Stimulated activated naive CD8-positive, alpha-beta T cell treated with anti-CD3 and anti-CD28 coated beads, Interleukin-15, amount 100 ng/mL, for 72 hours (primary cell): Measurements from ENCODE around the gene PANK4.
A peak's percentile ranks its signal among the peaks of the same experiment; 100 is the strongest.

Experiments used
- ATAC-seq: fragments of 150-1000 bp; cut with Tn5 transposase; 2 replicates; pipeline ENCODE4 v1.10.0; 2021; ENCODE audit warnings: mild to moderate bottlenecking, moderate library complexity
- DNase-seq, 2 donors: peaks; one replicate each; pipeline ENCODE4 v3.0.0; 2021 to 2022
- H3K27ac Mint-ChIP-seq, 2 donors: one replicate each; pipeline ENCODE4 v1.8.0; 2022; ENCODE audit warnings: mild to moderate bottlenecking in 2 of 2, mixed read lengths in 2 of 2, moderate library complexity in 2 of 2
- H3K27me3 Mint-ChIP-seq: one replicate; pipeline ENCODE4 v1.8.0; 2022; ENCODE audit warnings: mixed read lengths
- H3K4me1 Mint-ChIP-seq: one replicate; pipeline ENCODE4 v1.8.0; 2022; ENCODE audit warnings: mild to moderate bottlenecking, mixed read lengths
- H3K4me3 Mint-ChIP-seq, 2 donors: one replicate each; pipeline ENCODE4 v1.8.0; 2022; ENCODE audit warnings: mild to moderate bottlenecking in 2 of 2, mixed read lengths in 2 of 2, moderate library complexity in 1 of 2
- H3K9me3 Mint-ChIP-seq, 2 donors: one replicate each; pipeline ENCODE4 v1.8.0; 2022; ENCODE audit warnings: mixed read lengths in 2 of 2

PANK4 gene

GRCh38 chr1:2477791-2478499, 48.5 kb downstream of the PANK4 start:
- ATAC-seq (no peak), DNase-seq (no peak)
- H3K27ac Mint-ChIP-seq, result no peak overlapping the region
- H3K4me1 Mint-ChIP-seq, result no peaks in the 10 kb centered on the region
- no peaks in the 10 kb centered on the region for H3K27me3 Mint-ChIP-seq
- no peak overlapping the region for H3K4me3 Mint-ChIP-seq
- no peaks in the 10 kb centered on the region for H3K9me3 Mint-ChIP-seq

- Mint-ChIP-seq H3K27ac (no peak overlapping the region), H3K4me3 (no peak overlapping the region), H3K4me1 (no peaks in the 10 kb centered on the region), H3K27me3 (no peaks in the 10 kb centered on the region), H3K9me3 (no peaks in the 10 kb centered on the region)
- ATAC-seq (no peak), DNase-seq (no peak)
Measured at GRCh38 chr1:2477309-2477708, 49.1 kb downstream of the PANK4 start.

GRCh38 chr1:2476061-2476999, 50.1 kb downstream of the PANK4 start, which contains the start of gene PLCH2:
TSS of gene PLCH2 (plus strand) at chr1:2476289. CDS start at chr1:2476589, 300 bp downstream.
- Mint-ChIP-seq H3K27me3 (no peaks in the 10 kb centered on the region), H3K9me3 (no peaks in the 10 kb centered on the region)

GRCh38 chr1:2475571-2475970, 50.8 kb downstream of the PANK4 start:
- DNase-seq (no peak), ATAC-seq (no peak)
- Mint-ChIP-seq H3K4me3 (no peak overlapping the region), H3K4me1 (no peaks in the 10 kb centered on the region), H3K27ac (no peak overlapping the region), H3K27me3 (peaks cover 3% of the 10 kb centered on the region), H3K9me3 (no peaks in the 10 kb centered on the region)

More at GRCh38 chr1:2476061-2476999, 50.1 kb downstream of the PANK4 start, which contains the start of gene PLCH2:
- H3K4me1 Mint-ChIP-seq, result no peaks in the 10 kb centered on the region
- no peak for DNase-seq
- no peak within 1 kb of the TSS for H3K4me3 Mint-ChIP-seq
- ATAC-seq, result no peak
- H3K27ac Mint-ChIP-seq, result no peak within 1 kb of the TSS

GRCh38 chr1:2474933-2475371, 51.4 kb downstream of the PANK4 start:
- peak overlapping the region in 1 of 2 donors; percentile 21 for H3K4me3 Mint-ChIP-seq
- H3K27ac Mint-ChIP-seq, result no peak overlapping the region
- DNase-seq, result no peak
- H3K27me3 Mint-ChIP-seq, result peaks cover 9% of the 10 kb centered on the region
- no peaks in the 10 kb centered on the region for H3K4me1 Mint-ChIP-seq
- no peaks in the 10 kb centered on the region for H3K9me3 Mint-ChIP-seq
- no peak for ATAC-seq

GRCh38 chr1:2474104-2474844, 52.1 kb downstream of the PANK4 start:
- Mint-ChIP-seq H3K27me3 (peaks cover 11% of the 10 kb centered on the region), H3K4me1 (no peaks in the 10 kb centered on the region), H3K4me3 (no peak overlapping the region), H3K27ac (peak overlapping the region in 1 of 2 donors; percentile 63), H3K9me3 (no peaks in the 10 kb centered on the region)
- ATAC-seq (no peak), DNase-seq (no peak)

GRCh38 chr1:2473198-2473597, 53.2 kb downstream of the PANK4 start:
- peaks cover 20% of the 10 kb centered on the region for H3K27me3 Mint-ChIP-seq
- peak overlapping the region in 1 of 2 donors; percentile 60 for H3K27ac Mint-ChIP-seq
- ATAC-seq (no peak), DNase-seq (no peak)
- H3K9me3 Mint-ChIP-seq, result no peaks in the 10 kb centered on the region
- H3K4me1 Mint-ChIP-seq, result no peaks in the 10 kb centered on the region
- no peak overlapping the region for H3K4me3 Mint-ChIP-seq

- ATAC-seq (no peak), DNase-seq (no peak)
- Mint-ChIP-seq H3K9me3 (no peaks in the 10 kb centered on the region), H3K4me1 (no peaks in the 10 kb centered on the region), H3K27me3 (peaks cover 21% of the 10 kb centered on the region), H3K4me3 (no peak overlapping the region), H3K27ac (peak overlapping the region in 1 of 2 donors; percentile 60)
Measured at GRCh38 chr1:2472561-2473177, 53.7 kb downstream of the PANK4 start.

GRCh38 chr1:2472109-2472508, 54.3 kb downstream of the PANK4 start:
- H3K27ac Mint-ChIP-seq, result no peak overlapping the region
- ATAC-seq, result no peak
- H3K4me3 Mint-ChIP-seq, result no peak overlapping the region
- no peaks in the 10 kb centered on the region for H3K9me3 Mint-ChIP-seq
- peaks cover 21% of the 10 kb centered on the region for H3K27me3 Mint-ChIP-seq
- no peak for DNase-seq
- no peaks in the 10 kb centered on the region for H3K4me1 Mint-ChIP-seq

GRCh38 chr1:2471587-2472001, 54.8 kb downstream of the PANK4 start:
- no peaks in the 10 kb centered on the region for H3K9me3 Mint-ChIP-seq
- peaks cover 1% of the 10 kb centered on the region for H3K4me1 Mint-ChIP-seq
- no peak overlapping the region for H3K27ac Mint-ChIP-seq
- DNase-seq (no peak), ATAC-seq (no peak)
- peaks cover 24% of the 10 kb centered on the region for H3K27me3 Mint-ChIP-seq
- no peak overlapping the region for H3K4me3 Mint-ChIP-seq

- no peak for DNase-seq
- Mint-ChIP-seq H3K27ac (no peak overlapping the region), H3K27me3 (peaks cover 29% of the 10 kb centered on the region), H3K9me3 (no peaks in the 10 kb centered on the region), H3K4me1 (peaks cover 5% of the 10 kb centered on the region), H3K4me3 (no peak overlapping the region)
- no peak for ATAC-seq
Measured at GRCh38 chr1:2471159-2471471, 55.3 kb downstream of the PANK4 start.

GRCh38 chr1:2470290-2471158, 55.9 kb downstream of the PANK4 start:
- H3K4me3 Mint-ChIP-seq, result no peak overlapping the region
- DNase-seq, result no peak

GRCh38 chr1:2469103-2469940, 57.1 kb downstream of the PANK4 start:
- no peak for ATAC-seq
- H3K4me3 Mint-ChIP-seq, result no peak overlapping the region

More at GRCh38 chr1:2470290-2471158, 55.9 kb downstream of the PANK4 start:
- H3K4me1 Mint-ChIP-seq, result peaks cover 5% of the 10 kb centered on the region
- peaks cover 29% of the 10 kb centered on the region for H3K27me3 Mint-ChIP-seq
- no peaks in the 10 kb centered on the region for H3K9me3 Mint-ChIP-seq
- no peak for ATAC-seq
- H3K27ac Mint-ChIP-seq, result no peak overlapping the region

GRCh38 chr1:2468540-2468939, 57.9 kb downstream of the PANK4 start:
- Mint-ChIP-seq H3K9me3 (no peaks in the 10 kb centered on the region), H3K27ac (no peak overlapping the region), H3K4me3 (no peak overlapping the region), H3K27me3 (peaks cover 38% of the 10 kb centered on the region), H3K4me1 (peaks cover 5% of the 10 kb centered on the region)
- DNase-seq, result no peak
- ATAC-seq, result no peak

More at GRCh38 chr1:2469103-2469940, 57.1 kb downstream of the PANK4 start:
- peaks cover 5% of the 10 kb centered on the region for H3K4me1 Mint-ChIP-seq
- H3K27ac Mint-ChIP-seq, result no peak overlapping the region
- DNase-seq, result no peak
- H3K27me3 Mint-ChIP-seq, result peaks cover 34% of the 10 kb centered on the region
- no peaks in the 10 kb centered on the region for H3K9me3 Mint-ChIP-seq
